HG02840 (cell line): ENCODE data around the gene SRPK1.
"Not testable (repeated sequence)": the region's sequence is repeated elsewhere in the genome, so short reads cannot be mapped to it uniquely, and the experiment has no call there.

ENCODE experiments used
- ATAC-seq: cut with Tn5 transposase; IDR thresholded peaks from one replicate; pipeline ENCODE4 v1.9.1; 2021; ENCODE audit warnings: mild to moderate bottlenecking, moderate library complexity, moderate number of reproducible peaks; ENCODE audit not compliant: unreplicated experiment, low FRiP score

The SRPK1 gene

GRCh38 chr6:35933844-35934243, 12.9 kb upstream of the SRPK1 start:
- ATAC-seq, result no peak

- not testable (repeated sequence) for ATAC-seq
Measured at GRCh38 chr6:35931873-35932272, 11.0 kb upstream of the SRPK1 start.

- ATAC-seq, result no peak
Measured at GRCh38 chr6:35931120-35931561, 10.2 kb upstream of the SRPK1 start.

GRCh38 chr6:35929601-35930000, 8.7 kb upstream of the SRPK1 start:
- ATAC-seq, result no peak

- ATAC-seq, result no peak
Measured at GRCh38 chr6:35926509-35927215, 5.8 kb upstream of the SRPK1 start.

- no peak for ATAC-seq
Measured at GRCh38 chr6:35925961-35926360, 5.1 kb upstream of the SRPK1 start.

GRCh38 chr6:35924146-35924545, 3.2 kb upstream of the SRPK1 start:
- ATAC-seq, result no peak

GRCh38 chr6:35922139-35922554, 1.2 kb upstream of the SRPK1 start:
- no peak for ATAC-seq

GRCh38 chr6:35919827-35920751, 809 bp downstream of the SRPK1 start:
- peak; percentile 39 for ATAC-seq

GRCh38 chr6:35919085-35919826, 1.6 kb downstream of the SRPK1 start:
- ATAC-seq, result no peak

GRCh38 chr6:35916893-35917292, 4.0 kb downstream of the SRPK1 start:
- ATAC-seq, result not testable (repeated sequence)

- no peak for ATAC-seq
Measured at GRCh38 chr6:35916056-35916455, 4.8 kb downstream of the SRPK1 start.

GRCh38 chr6:35914536-35914935, 6.4 kb downstream of the SRPK1 start:
- no peak for ATAC-seq

- no peak for ATAC-seq
Measured at GRCh38 chr6:35911871-35912653, 8.8 kb downstream of the SRPK1 start.

- not testable (repeated sequence) for ATAC-seq
Measured at GRCh38 chr6:35909571-35909970, 11.3 kb downstream of the SRPK1 start.

- ATAC-seq, result not testable (repeated sequence)
Measured at GRCh38 chr6:35908753-35909401, 12.0 kb downstream of the SRPK1 start.

GRCh38 chr6:35907750-35908149, 13.1 kb downstream of the SRPK1 start:
- no peak for ATAC-seq

GRCh38 chr6:35906499-35906846, 14.4 kb downstream of the SRPK1 start:
- ATAC-seq, result no peak

GRCh38 chr6:35905841-35906498, 14.9 kb downstream of the SRPK1 start:
- no peak for ATAC-seq
